Fibroblast of pulmonary artery (primary cell): ENCODE results near the gene MUL1.

ENCODE experiments used
- DNase-seq: peaks from one replicate; pipeline ENCODE4 v3.0.0-alpha.2; 2010; ENCODE audit warnings: low read depth
- H3K4me3 ChIP-seq: replicated peaks from 2 replicates; pipeline ENCODE4 v1.5.1; 2011; ENCODE audit warnings: low read depth, mild to moderate bottlenecking, control low read depth, low read length, moderate library complexity
- TF ChIP-seq, protein P1 (sequence below): IDR thresholded peaks from 2 replicates; pipeline ENCODE4 v1.5.1; 2011; ENCODE audit warnings: mild to moderate bottlenecking, control low read depth, low read length, inconsistent platforms; ENCODE audit errors: missing control alignments

The MUL1 gene

DNA sequence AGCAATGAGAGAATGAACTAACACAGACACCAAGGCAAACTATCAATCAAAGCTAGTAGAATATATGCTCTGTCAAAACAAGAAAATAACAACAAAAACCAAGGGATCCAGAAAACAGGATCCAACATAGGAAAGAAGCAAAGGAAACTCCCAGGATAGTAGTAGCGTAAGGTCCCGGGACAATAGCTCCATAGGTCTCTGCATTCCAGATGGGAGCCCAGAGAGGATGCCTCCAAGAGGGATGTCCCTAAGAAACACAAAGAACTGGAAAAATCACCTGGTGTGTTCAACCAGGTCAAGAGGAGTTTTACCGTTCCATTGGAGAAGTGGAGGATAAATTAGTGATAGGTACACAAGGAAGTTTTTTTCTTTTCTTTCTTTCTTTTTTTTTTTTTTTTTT is 38.7 kb upstream of the MUL1 start:
- TF ChIP-seq, protein P1, sequence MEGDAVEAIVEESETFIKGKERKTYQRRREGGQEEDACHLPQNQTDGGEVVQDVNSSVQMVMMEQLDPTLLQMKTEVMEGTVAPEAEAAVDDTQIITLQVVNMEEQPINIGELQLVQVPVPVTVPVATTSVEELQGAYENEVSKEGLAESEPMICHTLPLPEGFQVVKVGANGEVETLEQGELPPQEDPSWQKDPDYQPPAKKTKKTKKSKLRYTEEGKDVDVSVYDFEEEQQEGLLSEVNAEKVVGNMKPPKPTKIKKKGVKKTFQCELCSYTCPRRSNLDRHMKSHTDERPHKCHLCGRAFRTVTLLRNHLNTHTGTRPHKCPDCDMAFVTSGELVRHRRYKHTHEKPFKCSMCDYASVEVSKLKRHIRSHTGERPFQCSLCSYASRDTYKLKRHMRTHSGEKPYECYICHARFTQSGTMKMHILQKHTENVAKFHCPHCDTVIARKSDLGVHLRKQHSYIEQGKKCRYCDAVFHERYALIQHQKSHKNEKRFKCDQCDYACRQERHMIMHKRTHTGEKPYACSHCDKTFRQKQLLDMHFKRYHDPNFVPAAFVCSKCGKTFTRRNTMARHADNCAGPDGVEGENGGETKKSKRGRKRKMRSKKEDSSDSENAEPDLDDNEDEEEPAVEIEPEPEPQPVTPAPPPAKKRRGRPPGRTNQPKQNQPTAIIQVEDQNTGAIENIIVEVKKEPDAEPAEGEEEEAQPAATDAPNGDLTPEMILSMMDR = no peak
- no peak for DNase-seq
- H3K4me3 ChIP-seq = no peak overlapping the region

DNA sequence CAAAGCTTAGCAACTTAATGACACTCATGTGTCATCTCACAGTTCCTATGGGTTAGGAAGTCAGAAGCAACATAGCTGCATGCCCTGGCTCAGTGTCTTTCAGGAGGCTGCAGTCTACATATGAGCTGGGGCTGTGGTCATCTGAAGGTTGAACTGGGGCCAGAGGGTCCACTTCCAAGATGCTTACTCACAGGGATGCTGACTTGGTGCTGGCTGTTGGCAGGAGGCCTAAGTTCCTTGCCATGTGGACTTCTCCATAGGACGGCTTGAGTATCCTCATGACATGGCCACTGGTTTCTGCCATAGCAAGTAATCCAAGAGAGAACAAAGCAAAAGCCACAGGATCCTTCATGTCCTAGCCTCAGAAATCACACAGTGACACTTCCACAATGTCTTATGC is 32.3 kb upstream of the MUL1 start:
- no peak overlapping the region for H3K4me3 ChIP-seq
- DNase-seq = no peak
- TF ChIP-seq, protein P1 = no peak

DNA sequence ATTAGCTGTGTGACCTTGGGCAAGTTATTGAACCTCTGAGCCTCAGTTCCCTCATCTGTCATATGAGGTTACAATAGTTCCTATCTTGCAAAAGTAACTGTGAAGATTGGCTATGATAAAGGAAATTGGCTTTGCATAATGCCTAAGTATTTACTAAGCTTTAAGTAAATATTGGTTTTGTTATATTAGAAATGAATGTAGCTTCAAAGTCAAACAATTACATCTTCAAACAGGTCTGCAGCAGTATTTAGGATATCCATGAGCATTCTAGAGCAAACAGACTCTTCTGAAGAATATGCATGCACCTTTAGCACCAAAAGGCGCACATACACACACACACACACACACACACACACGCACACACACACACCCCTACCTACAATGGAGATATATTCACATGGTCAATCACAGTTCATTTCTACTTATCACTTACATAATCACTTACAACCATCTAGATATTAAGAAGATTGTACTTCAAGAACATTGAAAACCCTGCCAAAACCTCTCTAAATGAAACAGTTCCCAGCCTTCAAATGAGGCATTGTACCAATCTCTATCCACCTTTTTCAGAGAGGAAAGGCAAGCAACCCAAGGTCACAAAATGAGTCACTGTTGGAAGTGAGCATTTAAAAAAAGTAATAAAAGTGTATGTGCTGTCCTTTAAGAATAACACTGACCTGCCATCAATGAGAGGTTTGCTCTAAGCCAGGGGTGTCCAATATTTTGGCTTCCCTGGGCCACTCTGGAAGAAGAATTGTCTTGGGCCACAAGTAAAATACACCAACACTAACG is 31.0 kb upstream of the MUL1 start:
- no peak for DNase-seq
- TF ChIP-seq, protein P1 = no peak
- no peak overlapping the region for H3K4me3 ChIP-seq

DNA sequence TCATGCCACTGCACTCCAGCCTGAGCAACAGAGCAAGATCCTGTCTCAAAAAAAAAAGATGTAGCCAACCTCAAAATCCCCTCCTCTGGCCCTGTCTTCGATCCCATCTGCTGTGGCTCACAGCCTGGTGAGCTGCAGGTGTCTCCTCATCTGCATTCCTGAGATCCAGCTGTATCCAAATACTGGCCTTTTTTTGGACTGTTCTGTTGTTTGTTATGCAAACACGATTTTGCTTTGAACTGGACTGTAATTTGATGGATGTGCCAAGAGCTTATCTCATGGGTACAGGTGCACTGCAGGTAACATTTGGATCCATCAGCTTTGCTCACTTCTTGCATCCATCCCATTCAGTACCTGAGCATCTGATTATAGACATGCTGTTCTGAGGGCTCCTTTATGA is 30.3 kb upstream of the MUL1 start:
- DNase-seq = no peak
- TF ChIP-seq, protein P1 = no peak
- H3K4me3 ChIP-seq = no peak overlapping the region

DNA sequence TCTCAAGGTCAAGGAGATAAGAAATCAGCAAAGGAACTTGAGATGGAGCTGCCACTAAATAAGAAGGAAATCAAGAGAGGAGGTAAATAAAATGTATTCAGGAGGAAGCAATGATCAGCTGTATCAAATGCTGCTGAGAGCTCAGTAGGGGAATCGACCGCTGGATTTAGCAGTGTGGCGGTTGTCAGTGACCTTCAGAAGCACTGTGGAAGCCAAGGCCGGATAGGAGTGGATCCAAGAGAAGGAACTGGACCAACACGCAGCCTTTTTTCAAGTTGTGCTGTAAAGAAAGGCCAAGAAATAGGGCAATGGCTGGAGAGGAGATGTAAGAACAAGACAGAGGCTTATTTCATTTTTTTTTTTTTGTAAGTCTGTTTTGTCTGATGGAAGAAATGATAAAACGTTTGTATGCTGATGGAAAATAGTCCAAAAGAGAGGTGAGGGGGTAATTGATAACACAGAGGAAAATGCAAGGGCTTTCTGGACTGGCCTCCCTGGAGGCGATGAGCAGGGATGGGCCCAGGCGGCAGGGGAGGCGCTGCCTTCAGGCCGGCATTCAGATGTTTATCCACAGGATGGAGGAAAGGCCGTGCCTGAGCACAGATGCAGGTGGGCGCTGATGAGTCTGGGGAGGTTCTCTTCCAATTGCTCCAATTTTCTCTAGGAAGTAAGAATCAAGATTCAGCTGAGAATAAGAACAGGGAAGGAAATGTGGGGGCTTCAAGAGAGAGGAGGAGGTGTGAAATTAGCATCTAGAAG is 26.9 kb upstream of the MUL1 start:
- no peak overlapping the region for H3K4me3 ChIP-seq
- DNase-seq = no peak
- TF ChIP-seq, protein P1 = no peak

DNA sequence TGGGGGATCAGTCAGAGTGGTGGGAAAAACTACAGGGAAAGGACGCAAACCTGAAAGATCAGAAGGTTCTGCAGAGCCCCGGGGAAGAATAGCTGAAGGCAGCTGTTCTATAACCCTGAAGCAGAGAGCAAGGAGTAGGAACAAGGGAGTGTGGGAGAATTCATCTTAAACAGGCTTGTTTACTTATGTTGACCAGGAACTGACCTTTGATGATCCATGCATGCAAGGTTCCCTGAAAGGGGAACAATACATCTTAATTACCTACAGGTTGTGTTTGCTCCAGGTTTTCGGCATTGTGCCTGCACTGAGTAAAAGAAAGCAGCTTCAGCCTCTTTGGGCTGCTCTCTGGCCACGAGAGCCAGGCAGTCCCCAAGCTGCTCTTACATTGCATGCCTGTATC is 25.7 kb upstream of the MUL1 start:
- TF ChIP-seq, protein P1 = no peak
- no peak for DNase-seq
- no peak overlapping the region for H3K4me3 ChIP-seq

DNA sequence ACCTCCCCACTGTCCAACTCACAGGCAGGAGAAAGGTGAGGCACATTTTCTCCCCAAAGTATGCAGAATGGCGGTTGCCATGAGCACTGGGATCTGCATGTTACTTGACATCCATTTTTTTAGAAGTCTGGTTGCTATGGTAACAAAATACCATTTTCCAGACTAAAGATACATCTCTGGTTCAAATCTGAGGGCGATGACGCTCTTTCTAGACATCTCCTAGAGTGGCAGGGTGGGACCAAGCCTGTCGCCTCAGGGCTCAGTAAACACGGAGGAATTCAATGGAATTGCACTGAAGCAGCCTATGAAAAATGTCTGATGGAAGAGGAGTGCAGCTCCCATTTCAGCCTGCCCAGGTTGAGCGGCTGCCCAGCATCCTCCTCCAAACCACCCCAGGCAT is 22.9 kb upstream of the MUL1 start:
- no peak overlapping the region for H3K4me3 ChIP-seq
- TF ChIP-seq, protein P1 = no peak
- no peak for DNase-seq
